ENCODE measurements around the gene MIA2. TPM values are rescaled to one million over a fixed set of nuclear protein-coding genes. Genes with fewer than 3 reads are reported as not detected.
"Not testable (repeated sequence)": the region's sequence is repeated elsewhere in the genome, so short reads cannot be mapped to it uniquely, and the experiment has no call there.

The MIA2 gene
- total RNA-seq, 1 donor from 2014 or later = 27.3 TPM

GRCh38 chr14:39246618-39247017 lies 12.9 kb downstream of the MIA2 start:
- H3K27me3 Mint-ChIP-seq (ENCODE audit: low read depth) = no peaks in the 10 kb centered on the region
- H3K4me1 Mint-ChIP-seq (ENCODE audit: low read depth) = peaks cover 9% of the 10 kb centered on the region
- no peak for DNase-seq (ENCODE audit: low spot score)
- no peak overlapping the region for H3K27ac Mint-ChIP-seq (ENCODE audit: unreplicated experiment)
- no peaks in the 10 kb centered on the region for H3K9me3 Mint-ChIP-seq (ENCODE audit: low read depth)
- no peak for TF ChIP-seq CTCF (IDR thresholded peaks at IDR 0.05)
- no peak overlapping the region for H3K4me3 Mint-ChIP-seq (ENCODE audit: unreplicated experiment)
- no peaks in the 10 kb centered on the region for H3K36me3 Mint-ChIP-seq (ENCODE audit: low read depth)

GRCh38 chr14:39247256-39247655 lies 13.5 kb downstream of the MIA2 start:
- peaks cover 1% of the 10 kb centered on the region for H3K27me3 Mint-ChIP-seq (ENCODE audit: low read depth)
- no peak for TF ChIP-seq CTCF (IDR thresholded peaks at IDR 0.05)
- H3K4me3 Mint-ChIP-seq (ENCODE audit: unreplicated experiment) = no peak overlapping the region
- no peak overlapping the region for H3K27ac Mint-ChIP-seq (ENCODE audit: unreplicated experiment)
- peaks cover 9% of the 10 kb centered on the region for H3K4me1 Mint-ChIP-seq (ENCODE audit: low read depth)
- H3K9me3 Mint-ChIP-seq (ENCODE audit: low read depth) = peaks cover 3% of the 10 kb centered on the region
- H3K36me3 Mint-ChIP-seq (ENCODE audit: low read depth) = no peaks in the 10 kb centered on the region
- DNase-seq (ENCODE audit: low spot score) = no peak

- Mint-ChIP-seq H3K4me3 (ENCODE audit: unreplicated experiment) (no peak overlapping the region), H3K9me3 (ENCODE audit: low read depth) (peaks cover 7% of the 10 kb centered on the region), H3K36me3 (ENCODE audit: low read depth) (no peaks in the 10 kb centered on the region), H3K4me1 (ENCODE audit: low read depth) (peaks cover 13% of the 10 kb centered on the region), H3K27ac (ENCODE audit: unreplicated experiment) (no peak overlapping the region), H3K27me3 (ENCODE audit: low read depth) (peaks cover 1% of the 10 kb centered on the region)
- no peak for DNase-seq (ENCODE audit: low spot score)
- TF ChIP-seq CTCF (IDR thresholded peaks at IDR 0.05) = no peak
Measured at GRCh38 chr14:39251547-39251946, 17.8 kb downstream of the MIA2 start.

GRCh38 chr14:39257388-39257787 lies 23.7 kb downstream of the MIA2 start:
- H3K27ac Mint-ChIP-seq (ENCODE audit: unreplicated experiment); H3K4me1 Mint-ChIP-seq (ENCODE audit: low read depth); DNase-seq (ENCODE audit: low spot score); H3K4me3 Mint-ChIP-seq (ENCODE audit: unreplicated experiment); H3K27me3 Mint-ChIP-seq (ENCODE audit: low read depth); H3K9me3 Mint-ChIP-seq (ENCODE audit: low read depth); H3K36me3 Mint-ChIP-seq (ENCODE audit: low read depth): not testable (repeated sequence)

DNA sequence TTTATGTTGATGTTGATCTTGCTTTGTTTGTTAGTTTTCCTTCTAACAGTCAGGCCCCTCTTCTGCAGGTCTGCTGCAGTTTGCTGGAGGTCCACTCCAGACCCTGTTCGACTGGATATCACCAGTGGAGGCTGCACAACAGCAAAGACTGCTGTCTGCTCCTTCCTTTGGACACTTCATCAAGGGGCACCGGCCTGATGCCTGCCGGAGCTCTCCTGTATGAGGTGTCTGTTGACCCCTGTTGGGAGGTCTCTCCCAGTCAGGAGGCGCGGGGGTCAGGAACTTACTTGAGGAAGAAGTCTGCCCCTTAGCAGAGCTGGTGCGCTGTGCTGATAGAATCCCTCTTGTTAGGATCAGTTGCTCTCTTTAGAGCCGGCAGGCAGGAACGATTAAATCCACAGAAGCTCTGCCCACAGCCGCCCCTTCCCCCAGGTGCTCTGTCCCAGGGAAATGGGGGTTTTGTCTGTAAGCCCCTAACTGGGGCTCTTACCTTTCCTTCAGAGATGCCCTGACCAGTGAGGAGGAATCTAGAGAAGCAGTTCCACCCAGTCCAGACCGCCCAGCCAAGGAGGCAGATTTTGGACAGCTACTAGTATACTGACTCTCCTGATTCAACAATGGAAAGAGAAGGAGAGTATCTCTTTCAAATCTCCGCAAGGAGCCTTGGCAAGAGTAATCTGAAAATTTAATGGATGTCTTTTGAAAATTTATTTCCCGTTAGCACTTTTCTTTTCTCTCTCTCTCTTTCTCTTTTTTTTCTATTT lies 25.2 kb downstream of the MIA2 start:
- H3K4me3 Mint-ChIP-seq (ENCODE audit: unreplicated experiment) = no peak overlapping the region
- DNase-seq (ENCODE audit: low spot score) = peak; percentile 91
- no peak overlapping the region for H3K27ac Mint-ChIP-seq (ENCODE audit: unreplicated experiment)
- H3K9me3 Mint-ChIP-seq (ENCODE audit: low read depth) = peaks cover 7% of the 10 kb centered on the region
- no peak for TF ChIP-seq CTCF (IDR thresholded peaks at IDR 0.05)
- peaks cover 8% of the 10 kb centered on the region for H3K4me1 Mint-ChIP-seq (ENCODE audit: low read depth)
- H3K27me3 Mint-ChIP-seq (ENCODE audit: low read depth) = peaks cover 1% of the 10 kb centered on the region
- H3K36me3 Mint-ChIP-seq (ENCODE audit: low read depth) = peaks cover 1% of the 10 kb centered on the region

DNA sequence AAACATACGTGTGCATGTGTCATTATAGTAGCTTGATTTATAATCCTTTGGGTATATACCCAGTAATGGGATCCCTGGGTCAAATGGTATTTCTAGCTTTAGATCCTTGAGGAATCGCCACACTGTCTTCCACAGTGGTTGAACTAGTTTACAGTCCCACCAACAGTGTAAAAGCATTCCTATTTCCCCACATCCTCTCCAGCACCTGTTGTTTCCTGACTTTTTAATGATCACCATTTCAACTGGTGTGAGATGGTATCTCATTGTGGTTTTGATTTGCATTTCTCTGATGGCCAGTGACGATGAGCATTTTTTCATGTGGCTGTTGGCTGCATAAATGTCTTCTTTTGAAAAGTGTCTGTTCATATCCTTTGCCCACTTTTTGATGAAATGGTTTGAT lies 26.4 kb downstream of the MIA2 start:
- H3K36me3 Mint-ChIP-seq (ENCODE audit: low read depth); H3K9me3 Mint-ChIP-seq (ENCODE audit: low read depth); H3K4me3 Mint-ChIP-seq (ENCODE audit: unreplicated experiment); H3K4me1 Mint-ChIP-seq (ENCODE audit: low read depth); H3K27ac Mint-ChIP-seq (ENCODE audit: unreplicated experiment); DNase-seq (ENCODE audit: low spot score); H3K27me3 Mint-ChIP-seq (ENCODE audit: low read depth): not testable (repeated sequence)

- peaks cover 13% of the 10 kb centered on the region for H3K4me1 Mint-ChIP-seq (ENCODE audit: low read depth)
- DNase-seq (ENCODE audit: low spot score); H3K36me3 Mint-ChIP-seq (ENCODE audit: low read depth); H3K4me3 Mint-ChIP-seq (ENCODE audit: unreplicated experiment); H3K27me3 Mint-ChIP-seq (ENCODE audit: low read depth); H3K9me3 Mint-ChIP-seq (ENCODE audit: low read depth); H3K27ac Mint-ChIP-seq (ENCODE audit: unreplicated experiment): not testable (repeated sequence)
Measured at GRCh38 chr14:39262214-39262613, 28.5 kb downstream of the MIA2 start.
